SKM-1 (cell line): ENCODE results near the gene PHAF1.
A peak's percentile ranks its signal among the peaks of the same experiment; 100 is the strongest.

Experiments
- DNase-seq: peaks from one replicate; lab custom pipeline; 2025; ENCODE audit not compliant: unreplicated experiment; lab: John Stamatoyannopoulos, UW

The PHAF1 gene

DNA sequence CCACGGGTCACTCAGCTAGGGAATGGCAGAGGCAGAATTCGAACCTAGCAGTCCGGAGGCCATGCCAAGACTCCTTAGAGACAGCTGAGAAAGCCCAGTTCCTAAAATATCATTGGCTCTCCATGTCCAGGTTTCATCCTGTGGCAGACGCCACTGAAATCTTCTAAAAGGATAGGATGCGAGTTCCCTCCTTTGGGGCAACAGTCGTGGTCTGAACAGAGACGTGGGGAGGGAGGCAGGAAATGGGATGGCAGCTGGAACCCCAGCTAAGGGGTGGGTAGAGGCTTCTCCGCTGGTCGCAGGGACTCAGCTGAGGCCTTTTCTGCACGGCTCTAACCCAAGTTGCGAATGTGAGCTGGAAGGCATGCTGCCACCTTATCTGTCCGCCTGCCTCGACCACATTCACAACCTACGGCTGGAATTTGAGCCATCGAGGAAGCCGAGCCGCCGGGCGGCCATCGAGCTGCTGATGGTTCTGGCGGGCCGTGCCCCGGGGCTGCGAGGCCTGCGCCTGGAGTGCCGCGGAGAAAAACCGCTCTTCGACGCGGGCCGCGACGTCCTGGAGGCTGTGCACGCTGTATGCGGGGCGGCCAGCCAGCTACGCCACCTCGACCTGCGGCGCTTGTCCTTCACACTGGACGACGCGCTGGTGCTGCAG is 52.9 kb downstream of the PHAF1 start:
- no peak for DNase-seq

DNA sequence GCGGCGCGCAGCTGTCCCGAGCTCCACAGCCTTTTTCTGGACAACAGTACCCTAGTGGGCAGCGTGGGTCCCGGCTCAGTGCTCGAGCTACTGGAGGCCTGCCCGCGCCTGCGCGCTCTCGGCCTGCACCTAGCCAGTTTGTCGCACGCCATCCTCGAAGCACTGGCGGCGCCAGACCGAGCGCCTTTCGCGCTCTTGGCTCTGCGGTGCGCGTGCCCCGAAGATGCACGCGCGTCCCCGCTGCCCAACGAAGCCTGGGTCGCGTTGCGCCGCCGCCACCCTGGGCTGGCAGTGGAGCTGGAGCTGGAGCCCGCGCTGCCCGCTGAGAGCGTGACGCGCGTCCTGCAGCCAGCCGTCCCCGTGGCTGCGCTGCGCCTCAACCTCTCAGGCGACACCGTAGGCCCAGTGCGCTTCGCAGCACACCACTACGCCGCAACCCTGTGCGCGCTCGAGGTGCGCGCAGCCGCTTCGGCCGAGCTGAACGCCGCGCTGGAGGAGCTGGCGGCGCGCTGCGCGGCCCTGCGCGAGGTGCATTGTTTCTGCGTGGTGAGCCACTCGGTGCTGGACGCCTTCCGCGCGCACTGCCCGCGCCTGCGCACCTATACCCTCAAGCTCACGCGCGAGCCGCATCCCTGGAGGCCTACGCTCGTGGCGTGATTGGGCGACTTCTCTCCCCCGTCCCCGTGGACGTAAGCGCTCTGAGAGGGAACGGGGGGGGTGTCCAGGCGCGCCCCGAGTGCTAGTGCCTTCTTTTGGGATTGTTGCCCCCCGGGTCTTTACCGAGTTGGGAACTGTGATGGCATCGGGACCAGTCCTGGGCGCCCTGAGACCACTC is 53.6 kb downstream of the PHAF1 start:
- no peak for DNase-seq

GRCh38 chr16:67163999-67164558 is 54.3 kb downstream of the PHAF1 start:
- DNase-seq = no peak

- no peak for DNase-seq
Measured at GRCh38 chr16:67164599-67165061, 54.9 kb downstream of the PHAF1 start, which contains the start of gene HSF4. HSF4 (plus strand) TSS chr16:67164745; CDS start chr16:67164812, 67 bp downstream.

DNA sequence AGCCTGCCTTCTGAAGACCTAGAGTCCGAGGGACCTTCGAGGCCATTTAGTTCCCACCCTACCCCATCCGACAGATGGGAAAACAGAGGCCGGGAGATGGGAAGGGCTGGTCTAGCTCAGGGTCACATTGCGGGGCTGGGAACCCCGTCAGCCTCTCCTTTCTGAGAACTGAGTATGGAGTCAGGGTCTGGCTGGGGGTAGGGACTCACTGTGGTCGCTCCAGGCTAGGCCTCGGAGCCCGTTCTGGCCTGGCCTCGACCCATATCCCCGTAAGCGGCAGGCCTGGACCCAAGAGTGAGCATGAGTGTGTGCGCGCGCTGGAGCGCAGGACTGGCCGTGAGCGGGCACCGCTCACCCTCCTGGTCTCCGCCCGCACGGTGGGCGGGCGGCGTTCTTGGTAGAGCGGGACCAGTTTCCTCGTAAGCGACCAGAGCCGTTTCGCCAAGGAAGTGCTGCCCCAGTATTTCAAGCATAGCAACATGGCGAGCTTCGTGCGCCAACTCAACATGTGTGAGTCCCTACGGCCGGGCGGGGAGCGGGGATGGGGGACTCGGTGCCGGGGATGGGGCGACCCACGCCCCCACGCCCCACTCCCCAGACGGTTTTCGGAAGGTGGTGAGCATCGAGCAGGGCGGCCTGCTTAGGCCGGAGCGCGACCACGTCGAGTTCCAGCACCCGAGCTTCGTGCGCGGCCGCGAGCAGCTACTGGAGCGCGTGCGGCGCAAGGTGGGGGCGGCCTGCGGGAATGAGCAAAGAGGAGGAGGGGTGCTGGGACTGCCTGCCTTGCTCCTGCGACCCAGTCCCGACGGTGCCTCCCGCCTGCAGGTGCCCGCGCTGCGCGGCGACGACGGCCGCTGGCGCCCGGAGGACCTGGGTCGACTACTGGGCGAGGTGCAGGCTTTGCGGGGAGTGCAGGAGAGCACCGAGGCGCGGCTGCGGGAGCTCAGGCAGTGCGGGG is 55.7 kb downstream of the PHAF1 start:
- no peak for DNase-seq

- DNase-seq = no peak
Measured at GRCh38 chr16:67166110-67166547, 56.4 kb downstream of the PHAF1 start.

DNA sequence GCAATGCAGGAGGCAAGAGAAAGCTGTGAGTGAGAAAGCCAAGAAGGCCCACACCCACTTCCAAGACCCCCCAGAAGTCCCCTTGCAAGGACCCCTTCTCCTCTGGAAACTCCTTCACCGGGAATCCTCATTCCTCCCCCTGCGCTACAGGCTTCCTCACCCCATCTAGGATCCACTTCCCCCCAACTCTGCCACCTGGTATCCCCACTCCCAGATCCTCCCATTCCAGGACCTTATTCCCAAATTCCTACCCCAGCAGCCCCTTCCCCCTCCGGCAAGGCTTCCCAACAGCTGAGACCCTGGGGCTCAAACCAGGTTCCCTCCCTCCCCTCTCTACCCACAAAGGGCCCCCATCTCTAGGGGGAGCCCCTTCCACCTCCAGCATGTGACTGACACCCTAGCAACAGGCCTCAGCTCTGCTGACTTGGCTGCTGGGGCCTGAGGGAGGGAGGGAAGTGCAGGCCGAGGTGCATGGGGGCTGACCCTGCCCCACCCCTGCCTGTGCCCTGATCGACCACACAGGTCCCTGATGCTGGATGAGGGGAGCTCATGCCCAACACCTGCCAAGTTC is 56.9 kb downstream of the PHAF1 start:
- DNase-seq = no peak

GRCh38 chr16:67167588-67167987 is 57.8 kb downstream of the PHAF1 start:
- no peak for DNase-seq

- DNase-seq = no peak
Measured at GRCh38 chr16:67169011-67169451, 59.3 kb downstream of the PHAF1 start.

DNA sequence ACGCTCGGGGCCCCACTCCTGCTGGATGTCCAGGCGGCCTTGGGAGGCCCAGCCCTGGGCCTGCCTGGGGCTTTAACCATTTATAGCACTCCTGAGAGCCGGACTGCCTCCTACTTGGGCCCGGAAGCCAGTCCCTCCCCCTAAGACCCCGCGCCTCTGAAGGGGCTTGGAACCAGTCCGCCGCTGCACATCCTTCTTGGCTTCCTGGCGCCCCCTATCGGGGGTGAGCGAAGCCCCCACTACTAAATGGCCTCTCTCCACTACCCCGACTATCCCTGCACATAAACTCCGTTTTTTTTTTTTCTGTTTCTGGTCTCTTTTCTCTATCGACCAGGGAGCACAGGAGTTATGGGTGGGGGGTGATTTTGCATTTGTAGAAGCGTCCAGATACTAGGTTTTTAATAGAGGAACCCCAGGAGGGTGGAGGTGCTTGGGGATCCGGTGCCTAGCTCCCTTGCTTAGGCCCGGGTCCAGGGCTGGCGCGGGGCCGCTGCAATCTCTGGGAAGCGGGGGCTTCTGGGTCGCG is 60.0 kb downstream of the PHAF1 start:
- no peak for DNase-seq

DNA sequence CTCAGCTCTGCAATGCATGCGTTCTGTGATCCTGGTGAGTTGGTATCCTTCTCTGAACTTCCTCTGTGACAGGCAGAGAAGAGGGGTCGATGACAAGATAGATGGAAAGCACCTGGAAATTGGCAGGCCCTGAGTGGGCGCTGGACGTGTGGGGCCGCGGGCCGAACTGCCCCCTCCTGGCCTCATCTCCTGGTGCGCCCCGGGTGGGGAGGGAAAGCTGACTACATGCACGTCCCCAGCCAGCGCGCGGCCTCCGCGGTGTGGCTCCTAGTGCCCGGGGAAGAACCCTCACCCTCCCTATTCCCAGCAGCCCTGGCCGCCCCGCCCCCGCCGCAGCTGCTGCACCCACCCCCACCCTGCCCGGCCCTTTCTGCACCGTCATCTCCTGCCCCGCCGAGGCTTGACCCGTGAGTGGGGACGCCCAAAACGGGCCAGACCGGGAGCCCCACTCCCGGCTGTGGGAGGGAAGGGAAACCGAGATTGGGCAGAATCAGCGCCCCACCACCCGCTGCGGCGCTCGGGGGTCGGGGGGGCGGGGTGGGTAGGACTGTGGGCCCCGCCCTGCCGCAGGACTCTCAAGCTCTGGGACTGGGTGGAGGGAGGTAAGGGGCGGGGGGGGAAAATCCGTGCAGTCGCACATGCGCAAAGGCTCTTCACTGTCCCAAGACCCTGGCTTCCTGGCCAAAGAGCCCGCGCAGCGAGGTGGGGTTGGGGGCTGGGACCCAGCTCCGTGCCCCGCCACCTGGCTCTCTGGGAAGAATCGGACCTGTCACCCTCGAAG is 60.6 kb downstream of the PHAF1 start, which contains the start of gene NOL3:
NOL3 (plus strand) TSS at position 371 of the 781 bp plus-strand sequence.
- no peak for DNase-seq

DNA sequence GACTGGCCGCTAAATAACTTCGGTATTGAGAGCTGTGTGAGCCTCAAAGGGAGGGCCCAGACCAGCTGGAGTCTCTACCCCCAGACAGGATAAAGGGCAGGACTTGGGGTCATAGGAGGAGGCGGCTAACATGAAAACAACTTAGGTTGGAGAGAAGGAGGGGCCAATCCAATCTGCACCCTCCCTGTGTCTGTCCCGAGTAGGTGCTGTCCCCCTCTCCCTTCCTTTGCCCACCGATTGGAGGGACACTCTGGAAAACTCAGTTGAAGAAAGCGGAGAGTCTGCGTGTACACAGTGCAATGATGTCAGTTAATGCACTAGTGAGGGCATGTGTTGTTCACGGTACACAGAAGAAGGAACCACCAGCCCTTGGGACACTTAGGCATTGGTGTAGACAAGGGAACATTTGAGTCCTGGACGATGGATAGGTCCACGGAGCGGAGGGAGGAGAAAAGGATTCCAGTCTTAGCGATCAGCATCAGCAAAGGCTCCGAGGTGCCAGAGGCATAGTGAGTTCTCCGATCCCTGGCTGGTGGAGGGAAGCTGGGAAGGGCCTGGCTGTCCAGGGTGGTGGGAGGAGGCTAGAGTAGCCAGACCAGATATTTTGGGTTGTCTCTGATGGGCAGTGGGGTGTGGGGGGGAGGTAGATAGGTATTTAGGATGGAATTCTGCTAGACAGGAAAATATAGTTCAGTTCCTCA is 61.4 kb downstream of the PHAF1 start:
- DNase-seq = no peak

DNA sequence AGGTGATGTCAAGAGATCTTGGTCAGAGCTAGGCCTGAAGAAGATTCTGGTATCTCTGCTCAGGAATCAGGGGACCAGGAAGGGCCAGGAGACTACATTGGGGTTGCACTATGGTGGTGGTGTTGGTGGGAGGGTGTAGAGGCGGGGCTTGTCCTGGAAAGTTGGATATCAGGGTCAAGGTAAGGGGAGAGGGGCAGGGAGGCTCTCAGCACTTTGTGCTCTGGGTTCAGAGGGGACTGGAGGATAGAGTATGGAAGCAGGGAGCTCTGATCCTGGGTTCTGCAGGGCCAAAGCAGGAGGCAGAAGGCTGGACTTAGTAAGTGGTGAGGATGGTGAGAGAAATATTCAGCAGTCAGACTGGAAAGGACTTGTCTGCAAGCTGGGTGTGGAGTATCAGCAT is 63.6 kb downstream of the PHAF1 start:
- no peak for DNase-seq

DNA sequence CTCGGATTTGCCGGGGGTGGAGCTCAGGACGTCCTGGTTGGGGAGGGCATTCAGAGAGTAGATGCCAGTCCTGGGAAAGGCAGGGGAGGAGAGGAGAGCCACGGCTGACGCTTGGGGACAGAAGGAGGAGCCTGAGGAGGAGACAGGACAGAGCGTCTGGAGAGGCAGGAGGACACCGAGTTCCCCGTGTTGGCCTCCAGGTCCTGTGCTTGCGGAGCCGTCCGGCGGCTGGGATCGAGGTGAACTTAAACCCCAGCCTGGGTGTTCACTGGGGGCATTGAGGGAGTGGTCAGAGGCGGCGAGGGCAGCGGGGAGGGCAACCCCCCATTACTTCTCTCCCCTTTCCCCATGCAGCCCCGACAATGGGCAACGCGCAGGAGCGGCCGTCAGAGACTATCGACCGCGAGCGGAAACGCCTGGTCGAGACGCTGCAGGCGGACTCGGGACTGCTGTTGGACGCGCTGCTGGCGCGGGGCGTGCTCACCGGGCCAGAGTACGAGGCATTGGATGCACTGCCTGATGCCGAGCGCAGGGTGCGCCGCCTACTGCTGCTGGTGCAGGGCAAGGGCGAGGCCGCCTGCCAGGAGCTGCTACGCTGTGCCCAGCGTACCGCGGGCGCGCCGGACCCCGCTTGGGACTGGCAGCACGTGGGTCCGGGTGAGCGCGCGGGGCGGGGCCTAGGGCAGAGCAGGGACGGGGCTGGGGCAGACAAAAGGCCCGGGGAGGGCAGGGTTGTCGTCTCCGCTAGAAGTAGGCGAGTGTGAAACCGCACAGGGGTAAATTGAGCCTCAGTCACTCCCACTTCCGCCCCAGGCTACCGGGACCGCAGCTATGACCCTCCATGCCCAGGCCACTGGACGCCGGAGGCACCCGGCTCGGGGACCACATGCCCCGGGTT is 64.3 kb downstream of the PHAF1 start:
- peak; percentile 26 for DNase-seq

DNA sequence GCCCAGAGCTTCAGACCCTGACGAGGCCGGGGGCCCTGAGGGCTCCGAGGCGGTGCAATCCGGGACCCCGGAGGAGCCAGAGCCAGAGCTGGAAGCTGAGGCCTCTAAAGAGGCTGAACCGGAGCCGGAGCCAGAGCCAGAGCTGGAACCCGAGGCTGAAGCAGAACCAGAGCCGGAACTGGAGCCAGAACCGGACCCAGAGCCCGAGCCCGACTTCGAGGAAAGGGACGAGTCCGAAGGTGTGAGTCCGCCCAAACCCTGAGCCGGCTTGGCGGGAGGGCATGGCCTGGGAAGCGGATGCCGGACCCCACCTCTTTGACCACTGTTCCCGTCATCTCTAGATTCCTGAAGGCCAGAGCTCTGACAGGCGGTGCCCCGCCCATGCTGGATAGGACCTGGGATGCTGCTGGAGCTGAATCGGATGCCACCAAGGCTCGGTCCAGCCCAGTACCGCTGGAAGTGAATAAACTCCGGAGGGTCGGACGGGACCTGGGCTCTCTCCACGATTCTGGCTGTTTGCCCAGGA is 65.0 kb downstream of the PHAF1 start:
- DNase-seq = no peak

DNA sequence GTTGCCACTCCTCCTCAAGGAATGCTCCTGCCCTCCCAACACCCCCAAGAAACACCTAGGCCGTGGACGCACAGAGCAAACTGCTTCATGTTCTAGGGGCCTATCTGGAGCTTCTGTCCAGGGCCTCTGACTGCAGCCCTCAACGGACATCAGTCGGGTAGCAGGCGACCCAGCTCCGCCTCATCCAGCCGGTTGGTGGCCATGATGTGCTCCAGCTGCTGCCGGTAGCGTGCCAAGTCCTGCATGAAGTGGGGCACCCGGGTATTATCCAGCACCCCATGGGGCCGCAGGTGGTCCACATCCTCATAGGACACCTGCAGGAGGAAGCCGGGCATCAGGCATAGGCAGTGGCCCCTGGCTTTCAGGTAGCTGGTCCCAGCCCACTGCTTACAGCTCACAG is 66.9 kb downstream of the PHAF1 start:
- no peak for DNase-seq
